Measurements from ENCODE around the gene TPI1.

DNA sequence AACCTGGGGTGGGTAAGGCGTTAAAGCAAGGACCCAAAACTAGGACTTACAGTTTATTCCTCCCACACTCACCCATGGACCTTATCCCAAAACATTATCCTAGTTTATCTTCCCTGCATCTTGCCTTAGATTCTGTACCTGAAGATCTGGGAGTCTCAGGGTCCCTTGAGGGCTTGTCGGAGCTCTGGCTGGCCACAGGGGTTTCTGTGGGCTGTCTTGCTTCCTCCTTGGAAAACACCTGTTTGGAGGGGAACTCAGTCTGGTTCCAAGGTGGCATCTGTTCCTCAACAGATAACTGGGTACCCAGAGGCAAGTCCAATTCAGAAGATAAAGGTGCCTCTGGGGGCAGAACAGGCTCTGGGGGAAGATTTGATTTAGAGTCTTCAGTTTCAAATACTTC lies 17.9 kb upstream of the TPI1 start:
- TF ChIP-seq, protein P1, sequence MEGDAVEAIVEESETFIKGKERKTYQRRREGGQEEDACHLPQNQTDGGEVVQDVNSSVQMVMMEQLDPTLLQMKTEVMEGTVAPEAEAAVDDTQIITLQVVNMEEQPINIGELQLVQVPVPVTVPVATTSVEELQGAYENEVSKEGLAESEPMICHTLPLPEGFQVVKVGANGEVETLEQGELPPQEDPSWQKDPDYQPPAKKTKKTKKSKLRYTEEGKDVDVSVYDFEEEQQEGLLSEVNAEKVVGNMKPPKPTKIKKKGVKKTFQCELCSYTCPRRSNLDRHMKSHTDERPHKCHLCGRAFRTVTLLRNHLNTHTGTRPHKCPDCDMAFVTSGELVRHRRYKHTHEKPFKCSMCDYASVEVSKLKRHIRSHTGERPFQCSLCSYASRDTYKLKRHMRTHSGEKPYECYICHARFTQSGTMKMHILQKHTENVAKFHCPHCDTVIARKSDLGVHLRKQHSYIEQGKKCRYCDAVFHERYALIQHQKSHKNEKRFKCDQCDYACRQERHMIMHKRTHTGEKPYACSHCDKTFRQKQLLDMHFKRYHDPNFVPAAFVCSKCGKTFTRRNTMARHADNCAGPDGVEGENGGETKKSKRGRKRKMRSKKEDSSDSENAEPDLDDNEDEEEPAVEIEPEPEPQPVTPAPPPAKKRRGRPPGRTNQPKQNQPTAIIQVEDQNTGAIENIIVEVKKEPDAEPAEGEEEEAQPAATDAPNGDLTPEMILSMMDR (IDR thresholded peaks at IDR 0.05 in 4 of 5, conservative IDR thresholded peaks at IDR 0.05 in 1 of 5) = no peak
- no peak for TF ChIP-seq POLR2A (IDR thresholded peaks at IDR 0.05)
